ENCODE data around the gene MYO3B. TPM values are rescaled to one million over a fixed set of nuclear protein-coding genes. Genes with fewer than 3 reads are reported as not detected.

The MYO3B gene
- total and polyA plus RNA-seq, 2 donors (not counting 1 experiment from before 2014, with no cell fraction given): not detected

- H3K27me3 Mint-ChIP-seq: peaks cover 9% of the 10 kb centered on the region
- POLR2A ChIA-PET: no interaction called here
- WGBS (ENCODE audit: insufficient coverage): no CpG with 5 or more reads among the region's 3 CpGs
- no peak overlapping the region for H3K4me2 ChIP-seq (replicated peaks; ENCODE audit: low read depth, low read length, poor library complexity, severe bottlenecking)
- DNase-seq: no peak
- no peaks in the 10 kb centered on the region for H3K79me2 ChIP-seq (ENCODE audit: control insufficient read depth, insufficient read depth, low read length)
- H3K4me1 ChIP-seq (ENCODE audit: control insufficient read depth in 2 of 2, insufficient read depth in 2 of 2, low read length in 2 of 2): no peaks in the 10 kb centered on the region
- no peaks in the 10 kb centered on the region for H4K20me1 ChIP-seq (ENCODE audit: control insufficient read depth, insufficient read depth, low read length, poor library complexity, severe bottlenecking)
- no peak overlapping the region for H2AFZ ChIP-seq (ENCODE audit: insufficient read depth, low read depth, low read length, poor library complexity, severe bottlenecking)
- intact Hi-C loops (cut with micrococcal nuclease): no loop called here
- no peak overlapping the region for H3K27ac ChIP-seq (ENCODE audit: low read length in 2 of 2)
- H3K27ac Mint-ChIP-seq: no peak overlapping the region
- no peak overlapping the region for H3K9ac ChIP-seq (ENCODE audit: low read length)
- H3K27me3 ChIP-seq (replicated peaks in 1 of 4; ENCODE audit: control extremely low read depth in 1 of 4, control insufficient read depth in 3 of 4, insufficient read depth in 4 of 4, low read length in 3 of 4): no peaks in the 10 kb centered on the region
- CTCF ChIA-PET: no interaction called here
- no peak overlapping the region for H3K4me3 Mint-ChIP-seq
- no peaks in the 10 kb centered on the region for H3K4me1 Mint-ChIP-seq
- TF ChIP-seq CTCF (IDR thresholded peaks at IDR 0.05) (no peak), EZH2 (IDR thresholded peaks at IDR 0.05; ENCODE audit: borderline replicate concordance, insufficient read depth, low read depth, low read length, poor library complexity, severe bottlenecking) (no peak)
- no peaks in the 10 kb centered on the region for H3K36me3 ChIP-seq (replicated peaks in 1 of 2; ENCODE audit: control extremely low read depth in 1 of 2, control insufficient read depth in 1 of 2, extremely low read depth in 1 of 2, insufficient read depth in 2 of 2, low read length in 1 of 2)
- no peaks in the 10 kb centered on the region for H3K9me3 ChIP-seq (ENCODE audit: control extremely low read depth in 1 of 3, control insufficient read depth in 2 of 3, insufficient read depth in 1 of 3, low read length in 2 of 3)
- no peak overlapping the region for H3K4me3 ChIP-seq (ENCODE audit: control extremely low read depth in 1 of 5, extremely low read depth in 1 of 5, insufficient read depth in 1 of 5, low read depth in 2 of 5, low read length in 4 of 5)
- no peak for ATAC-seq (ENCODE audit: low read depth)
- no peaks in the 10 kb centered on the region for H3K9me3 Mint-ChIP-seq (ENCODE audit: insufficient read depth)
Measured at GRCh38 chr2:170669909-170670308, 492.0 kb downstream of the MYO3B start.

GRCh38 chr2:170670651-170671050 lies 492.7 kb downstream of the MYO3B start:
- 83% methylated on average over 1 of the region's 2 CpGs for WGBS (ENCODE audit: insufficient coverage)
- Histone ChIP-seq H3K27me3 (replicated peaks in 1 of 4; ENCODE audit: control extremely low read depth in 1 of 4, control insufficient read depth in 3 of 4, insufficient read depth in 4 of 4, low read length in 3 of 4) (no peaks in the 10 kb centered on the region), H4K20me1 (ENCODE audit: control insufficient read depth, insufficient read depth, low read length, poor library complexity, severe bottlenecking) (no peaks in the 10 kb centered on the region), H3K36me3 (replicated peaks in 1 of 2; ENCODE audit: control extremely low read depth in 1 of 2, control insufficient read depth in 1 of 2, extremely low read depth in 1 of 2, insufficient read depth in 2 of 2, low read length in 1 of 2) (no peaks in the 10 kb centered on the region), H3K4me3 (ENCODE audit: control extremely low read depth in 1 of 5, extremely low read depth in 1 of 5, insufficient read depth in 1 of 5, low read depth in 2 of 5, low read length in 4 of 5) (no peak overlapping the region), H2AFZ (ENCODE audit: insufficient read depth, low read depth, low read length, poor library complexity, severe bottlenecking) (no peak overlapping the region), H3K9ac (ENCODE audit: low read length) (no peak overlapping the region), H3K4me1 (ENCODE audit: control insufficient read depth in 2 of 2, insufficient read depth in 2 of 2, low read length in 2 of 2) (no peaks in the 10 kb centered on the region), H3K27ac (ENCODE audit: low read length in 2 of 2) (no peak overlapping the region), H3K4me2 (replicated peaks; ENCODE audit: low read depth, low read length, poor library complexity, severe bottlenecking) (no peak overlapping the region), H3K9me3 (ENCODE audit: control extremely low read depth in 1 of 3, control insufficient read depth in 2 of 3, insufficient read depth in 1 of 3, low read length in 2 of 3) (no peaks in the 10 kb centered on the region), H3K79me2 (ENCODE audit: control insufficient read depth, insufficient read depth, low read length) (no peaks in the 10 kb centered on the region)
- Mint-ChIP-seq H3K27ac (no peak overlapping the region), H3K4me1 (no peaks in the 10 kb centered on the region), H3K27me3 (peaks cover 7% of the 10 kb centered on the region), H3K9me3 (ENCODE audit: insufficient read depth) (no peaks in the 10 kb centered on the region), H3K4me3 (no peak overlapping the region)
- DNase-seq: no peak
- intact Hi-C loops (cut with micrococcal nuclease): no loop called here
- ChIA-PET CTCF (no interaction called here), POLR2A (no interaction called here)
- no peak for ATAC-seq (ENCODE audit: low read depth)
- TF ChIP-seq EZH2 (IDR thresholded peaks at IDR 0.05; ENCODE audit: borderline replicate concordance, insufficient read depth, low read depth, low read length, poor library complexity, severe bottlenecking) (no peak), CTCF (IDR thresholded peaks at IDR 0.05) (no peak)

Measured in B cell (primary cell).